Stimulated activated CD8-positive, alpha-beta memory T cell treated with anti-CD3 and anti-CD28 coated beads, Interleukin-4, amount 100 ng/mL, for 4 hours (primary cell): ENCODE data around the gene SASH3.
A peak's percentile ranks its signal among the peaks of the same experiment; 100 is the strongest.

Source experiments
- DNase-seq, 2 donors: peaks; one replicate each; pipeline ENCODE4 v3.0.0-alpha.2; 2020; ENCODE audit warnings: low read depth in 2 of 2, low spot score in 1 of 2

SASH3 gene

DNA sequence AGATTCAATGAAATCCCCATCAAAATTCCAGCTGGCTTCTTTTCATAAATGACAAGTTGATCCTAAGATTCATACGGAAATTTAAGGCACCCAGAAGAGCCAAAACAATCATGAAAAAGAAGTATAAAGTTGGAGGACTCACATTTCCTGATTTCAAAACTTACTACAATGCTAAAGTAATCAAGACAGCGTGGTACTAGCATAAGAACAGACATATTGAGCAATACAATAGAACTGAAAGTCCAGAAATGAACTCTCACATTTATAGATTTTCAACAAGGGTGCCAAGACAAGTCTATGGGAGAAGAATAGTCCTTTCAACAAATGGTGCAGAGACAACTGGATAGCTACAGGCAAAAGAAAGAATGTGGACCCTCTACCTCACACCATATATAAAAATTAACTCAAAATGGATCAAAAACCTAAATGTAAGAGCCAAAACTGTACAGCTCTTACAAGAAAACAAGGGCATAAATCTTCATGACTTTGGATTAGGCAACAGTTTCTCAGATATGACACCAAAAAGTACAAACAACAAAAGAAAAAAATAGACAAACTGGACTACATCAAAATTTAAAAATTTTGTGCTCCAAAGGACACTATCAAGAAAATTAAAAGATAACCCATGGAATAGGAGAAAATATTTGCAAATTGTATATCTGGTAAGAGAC, 28.5 kb downstream of the SASH3 start:
- no peak for DNase-seq

DNA sequence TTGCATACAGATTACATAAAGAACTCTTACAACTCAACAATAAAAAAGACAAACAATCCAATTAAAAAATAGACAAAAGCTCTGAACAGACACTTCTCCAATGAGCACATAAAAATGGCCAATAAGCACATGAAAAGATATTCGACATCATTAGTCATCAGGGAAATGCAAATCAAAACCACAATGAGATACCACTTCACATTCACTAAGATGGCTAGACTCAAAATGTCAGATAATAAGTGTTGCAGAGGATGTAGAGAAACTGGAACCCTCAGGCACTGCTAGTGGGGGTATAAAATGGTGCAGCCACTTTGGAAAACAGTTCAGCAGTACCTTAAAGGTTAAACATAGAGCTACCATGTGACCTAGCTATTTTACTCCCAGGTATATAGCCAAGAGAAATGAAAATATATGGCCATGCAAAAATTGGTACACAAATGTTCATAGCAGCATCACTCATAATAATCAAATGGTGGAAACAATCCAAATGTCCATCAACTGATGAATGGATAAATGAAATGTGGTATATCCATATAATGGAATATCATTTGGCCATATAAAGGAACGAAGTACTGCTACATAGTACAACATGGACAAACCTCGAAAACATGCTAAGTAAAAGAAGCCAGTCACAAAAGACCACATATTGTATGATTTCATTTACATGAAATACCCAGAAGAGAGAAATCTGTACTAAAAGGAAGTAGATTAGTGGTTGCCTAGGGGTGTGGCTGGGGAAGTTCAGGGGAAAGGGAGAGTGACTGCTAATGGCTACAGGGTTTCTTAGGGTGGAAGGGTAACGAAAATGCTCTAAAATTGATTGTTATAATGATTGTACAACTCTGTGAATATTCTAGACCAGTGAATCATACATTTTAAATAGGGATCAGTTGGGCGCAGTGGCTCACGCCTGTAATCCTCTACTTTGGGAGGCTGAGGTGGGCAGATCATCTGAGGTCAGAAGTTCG, 29.4 kb downstream of the SASH3 start:
- DNase-seq, result no peak

- no peak for DNase-seq
Observed at GRCh38 chrX:129813662-129814368, 34.1 kb downstream of the SASH3 start.

DNA sequence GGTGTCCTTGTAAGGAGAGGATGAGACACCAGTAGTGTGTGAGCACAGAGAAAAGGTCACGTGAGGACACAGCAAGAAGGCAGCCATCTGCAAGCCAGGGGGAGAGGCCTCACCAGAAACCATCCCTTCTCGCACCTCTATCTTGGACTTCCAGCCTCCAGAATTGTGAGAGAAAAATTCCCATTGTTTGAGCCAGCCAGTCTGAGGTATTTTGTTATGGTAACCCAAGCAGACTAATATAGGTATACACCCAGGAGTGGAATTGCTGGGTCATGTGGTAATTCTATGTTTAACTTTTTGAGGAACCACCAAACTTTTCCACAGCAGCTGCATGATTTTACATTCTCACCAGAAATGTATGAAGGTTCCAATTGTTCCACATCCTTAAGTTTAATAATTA, 38.4 kb downstream of the SASH3 start:
- DNase-seq, result no peak

- DNase-seq, result peak in 1 of 2 donors; percentile 18
Observed at GRCh38 chrX:129823115-129823514, 43.4 kb downstream of the SASH3 start.

DNA sequence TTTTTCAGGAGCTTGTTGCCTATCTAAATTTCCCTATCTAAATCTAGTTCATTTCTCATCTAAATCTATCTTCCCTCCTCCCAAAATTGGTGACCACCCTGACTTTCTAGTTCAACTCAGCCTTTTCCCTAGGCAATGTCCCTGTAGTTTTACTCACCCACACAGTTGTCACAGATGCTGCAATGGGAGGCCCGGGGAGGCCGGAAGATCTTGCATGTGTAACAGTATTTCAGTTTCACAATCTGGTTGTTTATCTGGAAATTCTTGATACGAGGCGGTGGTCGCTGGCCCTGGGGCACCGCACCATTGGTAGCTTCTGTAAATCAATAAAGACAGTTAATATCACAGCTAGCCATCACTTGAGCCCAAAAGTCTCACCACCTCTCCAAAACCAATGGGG, 43.8 kb downstream of the SASH3 start:
- DNase-seq, result no peak

- no peak for DNase-seq
Observed at GRCh38 chrX:129824620-129825019, 44.9 kb downstream of the SASH3 start.

- DNase-seq, result no peak
Observed at GRCh38 chrX:129825746-129826505, 46.2 kb downstream of the SASH3 start.

DNA sequence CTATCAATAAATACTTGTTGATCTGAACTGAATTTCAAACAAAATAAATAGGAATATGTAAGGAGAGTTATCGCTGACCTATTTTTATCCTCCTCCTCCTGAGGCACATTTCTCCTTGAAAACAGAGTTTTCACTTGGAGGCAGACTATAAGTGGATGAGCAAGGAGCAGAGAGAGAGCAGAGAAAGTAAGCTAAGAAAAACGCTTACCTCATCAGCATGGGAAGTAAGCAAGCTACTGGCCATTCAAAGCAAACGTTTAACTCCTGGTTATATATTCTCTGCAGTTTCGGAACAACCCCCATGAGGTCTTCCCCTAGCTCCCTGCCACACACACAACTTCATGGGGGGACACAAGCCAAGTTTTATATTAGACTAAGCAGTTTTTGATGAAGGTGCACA, 50.7 kb downstream of the SASH3 start:
- DNase-seq, result no peak

DNA sequence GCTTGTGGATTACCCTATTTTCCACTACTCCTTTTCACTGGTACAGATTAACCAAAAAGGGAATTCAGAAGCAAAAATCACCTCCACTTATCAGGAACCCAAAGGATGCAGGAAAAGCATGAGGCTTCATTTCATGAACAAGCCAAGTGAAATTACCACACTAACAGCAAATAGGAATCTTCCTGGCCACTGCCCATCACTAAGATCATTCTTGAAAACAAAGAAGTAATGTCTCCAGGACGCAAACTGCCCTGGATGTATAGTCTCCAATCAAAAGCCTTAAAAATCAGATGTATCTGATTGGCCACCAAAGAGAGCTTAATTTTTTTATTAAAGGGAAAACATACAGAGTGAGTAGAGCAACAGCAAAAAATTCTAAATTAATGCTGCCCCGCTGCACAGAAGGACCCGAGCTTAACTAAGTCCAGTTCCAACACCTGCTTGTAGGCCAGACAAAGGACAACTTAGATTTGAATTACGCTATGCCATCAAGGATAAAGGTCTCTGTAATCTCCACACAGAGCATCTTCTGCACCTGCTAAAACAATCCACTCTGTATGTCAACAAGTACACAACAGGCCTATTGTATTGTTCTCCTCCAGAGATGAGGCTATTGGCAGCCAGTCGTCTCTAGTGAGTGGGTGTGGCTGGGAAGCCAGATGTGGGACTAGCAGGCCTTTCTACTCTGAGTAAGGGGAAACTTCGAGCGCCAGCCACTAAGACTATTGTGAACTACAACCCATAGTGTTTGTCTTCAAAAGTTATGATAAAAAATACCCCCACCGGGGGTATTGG, 51.5 kb downstream of the SASH3 start:
- DNase-seq, result no peak

DNA sequence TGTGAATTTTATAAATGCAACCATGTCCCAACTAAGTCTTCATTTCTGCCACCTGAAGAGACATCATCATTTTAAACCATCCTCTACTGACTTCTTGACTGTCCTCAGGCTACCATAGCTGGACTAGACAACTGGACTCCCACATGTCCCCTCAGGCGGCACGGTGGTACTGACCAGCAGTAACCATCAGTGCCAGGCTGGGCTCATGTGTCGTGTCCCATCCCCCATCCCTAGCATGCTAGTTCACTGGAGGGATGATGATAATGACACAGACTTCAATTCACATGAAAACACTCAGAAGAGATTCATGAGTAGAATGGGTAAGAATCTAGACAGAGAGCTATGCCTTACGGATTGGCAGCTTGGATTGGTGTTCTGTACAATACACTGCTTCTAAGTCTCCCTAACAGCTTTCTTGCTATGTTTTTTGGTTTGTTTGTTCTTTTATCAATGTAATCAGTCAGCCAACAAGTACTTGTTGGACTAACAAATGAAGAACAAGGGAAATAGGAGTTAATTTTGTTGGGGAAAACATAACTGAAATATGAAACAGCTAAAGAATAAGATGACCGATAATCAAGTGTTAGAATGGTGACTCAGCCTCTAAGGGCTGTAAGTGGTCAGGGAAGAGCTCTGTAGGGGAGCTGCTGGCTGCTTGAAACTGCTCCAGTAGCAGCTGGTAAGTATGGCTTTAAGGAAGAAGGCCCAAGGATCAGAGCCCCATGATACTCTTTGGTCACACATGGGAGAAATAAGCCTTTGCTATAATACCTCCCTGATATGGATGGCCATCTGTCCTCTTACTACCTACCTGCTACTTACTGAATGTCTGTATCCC, 53.6 kb downstream of the SASH3 start:
- no peak for DNase-seq

GRCh38 chrX:129836827-129837226, 57.1 kb downstream of the SASH3 start:
- DNase-seq, result no peak

DNA sequence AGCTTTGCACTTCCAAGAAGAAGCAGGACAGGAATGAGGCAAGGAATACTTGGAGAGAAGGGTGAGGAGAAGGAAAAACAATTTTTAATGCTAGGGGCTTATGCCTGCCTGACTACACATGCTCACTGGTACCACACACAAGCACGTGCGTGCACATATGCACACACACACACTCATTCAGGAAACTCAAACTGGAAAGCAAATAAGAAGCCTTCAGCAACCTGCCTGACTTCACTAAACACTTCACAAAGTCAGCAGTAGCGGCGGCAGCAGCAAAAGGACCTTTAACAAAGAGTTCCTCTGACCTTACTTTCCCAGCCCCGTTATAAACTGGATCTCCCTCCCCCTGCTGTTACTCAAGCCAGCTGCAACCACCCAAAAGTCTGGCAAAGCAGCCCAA, 60.6 kb downstream of the SASH3 start:
- no peak for DNase-seq

DNA sequence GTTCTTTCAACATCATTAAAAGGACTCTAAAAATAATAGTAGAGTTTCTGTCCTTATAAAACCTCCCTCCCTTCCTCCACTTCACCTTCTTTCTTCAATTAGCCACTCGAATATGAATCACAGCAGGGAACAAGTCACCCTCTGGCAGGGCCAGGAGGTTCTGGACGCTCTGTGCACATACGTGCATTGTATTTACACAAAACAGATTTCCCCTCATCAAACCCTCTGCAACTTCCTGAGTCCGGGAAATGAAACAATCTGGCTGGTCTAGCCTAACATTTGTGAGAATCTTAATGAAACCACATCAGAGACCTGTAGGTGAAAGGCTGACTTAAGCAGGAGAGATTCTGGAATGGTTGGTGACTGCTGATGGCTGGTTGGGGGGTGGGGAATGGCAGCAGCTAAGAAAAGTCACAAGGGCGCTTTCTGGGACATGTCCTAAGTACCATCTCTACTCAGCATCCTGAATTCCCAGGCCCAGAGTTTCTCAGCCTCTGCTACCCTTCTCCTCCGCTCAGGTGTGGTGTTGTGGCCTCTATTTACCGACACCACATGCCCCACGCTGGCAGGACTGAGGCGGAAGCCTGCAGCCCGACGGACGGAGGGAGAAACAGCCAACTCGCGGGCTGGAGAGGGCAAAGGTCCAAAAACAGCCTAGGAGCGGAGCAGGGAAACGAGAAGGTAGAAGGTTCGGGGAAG, 62.9 kb downstream of the SASH3 start:
- DNase-seq, result no peak

- DNase-seq, result no peak
Observed at GRCh38 chrX:129843209-129843458, 63.4 kb downstream of the SASH3 start.

GRCh38 chrX:129843459-129844306, 63.9 kb downstream of the SASH3 start, which contains the start of gene ZDHHC9:
Gene ZDHHC9 (minus strand): TSS chrX:129843886. CDS start chrX:129841945, 1,941 bp downstream.
- peak; percentile 58 to 76 for DNase-seq
